GM19468 (cell line): Measurements from ENCODE around the gene ARHGAP26.

ENCODE experiments used
- ATAC-seq: cut with Tn5 transposase; IDR thresholded peaks from one replicate; pipeline ENCODE4 v1.9.1; 2021; ENCODE audit warnings: mild to moderate bottlenecking, moderate library complexity, moderate number of reproducible peaks; ENCODE audit not compliant: unreplicated experiment; ENCODE audit errors: extremely low read depth

The ARHGAP26 gene

DNA sequence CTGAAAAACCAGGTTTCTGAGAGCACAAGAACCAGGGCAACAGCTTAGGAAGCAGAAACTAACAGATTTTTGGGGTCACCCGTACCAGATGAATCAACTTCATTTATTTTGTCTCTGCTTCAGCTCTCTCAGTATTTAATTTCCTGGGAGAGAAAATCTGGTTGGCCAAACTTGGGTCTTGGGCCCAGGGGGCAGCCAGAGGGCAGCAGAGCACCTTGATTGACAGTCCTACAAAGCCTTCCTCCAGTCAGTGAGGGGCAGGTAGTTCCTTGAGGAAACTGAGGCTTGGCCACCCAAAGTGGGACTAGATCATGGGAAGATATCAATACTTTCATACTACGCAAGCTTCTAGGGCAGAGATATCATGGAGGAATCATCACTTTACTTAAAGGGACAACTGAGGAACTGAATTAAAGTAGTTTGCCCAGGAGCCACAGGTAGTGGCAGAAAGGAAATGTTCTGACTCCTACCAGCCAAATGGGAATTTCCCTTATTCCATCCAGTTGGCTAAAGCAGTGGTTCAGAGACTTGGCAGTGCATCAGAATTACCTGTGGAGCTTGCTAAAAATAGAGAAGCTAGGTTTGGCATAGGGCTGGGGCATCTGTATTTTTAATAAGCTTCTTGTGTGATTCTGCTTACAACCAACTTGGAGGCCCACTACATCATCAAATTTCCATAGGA lies 21.5 kb upstream of the ARHGAP26 start:
- ATAC-seq = no peak

- ATAC-seq = no peak
Observed at GRCh38 chr5:142749321-142749720, 20.9 kb upstream of the ARHGAP26 start.

DNA sequence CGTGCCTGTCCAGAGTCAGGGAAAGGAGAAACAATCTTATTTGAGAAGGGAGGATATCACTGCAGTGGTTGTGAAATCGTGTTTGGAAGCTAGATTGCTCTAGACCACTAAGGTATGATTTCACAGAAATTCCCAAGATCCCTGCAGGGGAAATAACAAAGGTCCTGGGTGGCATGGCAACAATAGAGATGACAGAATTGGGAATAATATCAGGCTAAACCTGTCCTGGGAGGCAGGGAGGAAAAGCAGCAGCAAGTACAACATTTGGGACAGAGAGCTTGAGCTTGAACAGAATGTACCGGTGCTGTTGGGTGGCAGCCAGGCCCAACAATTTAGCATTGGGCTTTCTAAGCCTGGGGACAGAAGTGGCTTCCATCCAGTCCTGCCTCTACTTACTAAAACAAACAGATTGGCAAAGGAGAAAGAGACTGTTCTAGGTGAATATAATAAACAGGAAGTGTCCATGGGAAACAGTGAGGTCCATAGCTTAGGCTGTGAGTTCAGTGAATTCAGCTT lies 17.0 kb upstream of the ARHGAP26 start:
- no peak for ATAC-seq

GRCh38 chr5:142754031-142754430 lies 16.1 kb upstream of the ARHGAP26 start:
- ATAC-seq = no peak

GRCh38 chr5:142756576-142756975 lies 13.6 kb upstream of the ARHGAP26 start:
- ATAC-seq = no peak

DNA sequence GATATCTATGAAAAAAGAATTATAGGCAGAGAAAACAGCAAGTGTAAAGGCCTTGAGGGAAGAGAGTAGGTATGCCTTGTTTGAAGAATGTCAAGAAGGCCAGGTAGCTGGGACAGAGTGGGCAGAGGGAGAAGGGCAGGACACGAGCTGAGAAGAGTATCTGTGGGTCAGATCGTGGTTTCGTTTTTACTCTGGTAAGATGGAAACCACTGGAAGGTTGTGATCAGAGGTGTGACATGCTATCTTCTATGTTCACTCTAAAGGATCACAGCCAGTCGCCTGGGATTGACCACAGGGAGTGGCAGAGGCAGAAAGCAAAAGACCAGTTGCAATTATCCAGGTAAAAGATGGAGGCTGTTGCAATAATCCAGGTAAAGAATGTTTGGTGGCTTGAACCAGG lies 12.6 kb upstream of the ARHGAP26 start:
- no peak for ATAC-seq

DNA sequence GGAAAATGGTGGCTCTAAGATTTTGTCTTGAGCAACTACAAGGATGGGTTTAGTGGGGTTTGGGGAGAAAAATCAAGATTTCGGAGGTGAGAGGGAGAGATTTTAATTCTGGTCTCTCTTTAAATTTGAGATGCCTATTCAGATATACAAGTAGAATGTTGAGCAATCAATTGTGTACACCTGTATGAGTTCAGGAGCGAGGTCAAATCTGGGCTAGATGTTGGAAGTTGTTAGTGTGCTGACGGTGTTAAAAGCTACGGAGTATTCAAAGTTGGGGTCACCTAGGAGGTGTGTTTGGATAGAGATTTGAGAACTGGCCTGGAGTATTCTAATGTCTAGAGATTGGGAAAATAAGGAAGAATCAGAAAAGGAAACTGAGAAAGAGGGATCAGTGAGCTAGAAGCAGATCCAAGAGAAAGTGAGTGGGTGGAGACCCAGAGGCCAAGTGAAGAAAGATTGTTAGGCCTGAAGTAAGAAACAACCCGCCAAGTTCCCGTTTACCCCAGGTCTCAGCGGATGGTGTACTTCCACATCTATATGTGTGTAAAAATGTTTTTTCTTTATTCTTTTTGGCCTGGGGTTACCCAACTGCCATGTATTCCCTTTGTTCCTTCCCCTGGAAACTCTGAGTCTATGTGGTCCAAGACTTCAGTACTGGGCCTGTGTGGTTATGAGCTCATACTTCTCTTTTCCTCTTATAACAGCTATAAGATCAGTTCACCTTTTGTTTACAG lies 11.9 kb upstream of the ARHGAP26 start:
- ATAC-seq = no peak

- no peak for ATAC-seq
Observed at GRCh38 chr5:142758796-142759145, 11.4 kb upstream of the ARHGAP26 start.

GRCh38 chr5:142763701-142764100 lies 6.5 kb upstream of the ARHGAP26 start:
- no peak for ATAC-seq

DNA sequence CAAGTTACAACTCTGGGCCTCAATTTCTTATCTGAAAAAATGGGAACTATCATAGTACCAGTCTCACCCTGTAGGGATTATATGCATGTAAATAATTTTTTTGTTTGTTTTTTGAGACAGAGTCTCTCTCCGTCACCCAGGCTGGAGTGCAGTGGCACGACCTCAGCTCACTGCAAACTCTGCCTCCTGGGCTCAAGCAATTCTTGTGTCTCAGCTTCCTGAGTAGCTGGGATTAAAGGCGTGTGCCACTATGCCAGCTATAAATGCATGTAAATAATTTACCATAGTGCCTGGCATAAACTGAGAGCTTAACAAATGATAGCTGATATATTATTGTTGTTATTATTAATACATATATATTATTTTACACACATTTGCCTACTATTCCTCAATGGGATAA lies 3.0 kb upstream of the ARHGAP26 start:
- ATAC-seq = no peak

- no peak for ATAC-seq
Observed at GRCh38 chr5:142767911-142768310, 2.3 kb upstream of the ARHGAP26 start.

DNA sequence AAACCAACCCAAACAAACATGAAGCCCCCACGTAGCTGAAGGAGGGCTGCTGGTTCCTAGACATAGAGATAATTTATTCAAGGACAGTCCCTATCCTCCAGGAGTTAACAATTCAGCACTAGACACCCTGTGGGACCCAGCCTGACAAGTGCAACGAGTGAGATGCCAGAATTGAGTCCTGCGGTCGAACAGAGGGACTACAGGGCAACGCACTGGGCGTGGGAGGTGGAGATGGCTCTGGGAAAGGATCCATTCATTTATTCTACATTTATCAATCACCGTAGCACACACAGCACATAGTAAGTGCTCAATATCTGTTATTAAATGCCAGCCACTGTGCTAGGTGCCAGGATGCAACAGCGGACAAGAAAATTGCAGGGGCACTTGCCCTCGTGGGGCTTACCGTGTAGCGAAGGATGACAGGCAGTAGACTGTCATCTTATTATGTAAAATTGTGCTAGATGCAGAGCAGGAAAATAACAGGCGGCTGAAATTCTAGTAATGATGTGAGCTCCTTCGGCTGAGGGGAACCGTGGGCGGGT lies 855 bp upstream of the ARHGAP26 start:
- no peak for ATAC-seq

DNA sequence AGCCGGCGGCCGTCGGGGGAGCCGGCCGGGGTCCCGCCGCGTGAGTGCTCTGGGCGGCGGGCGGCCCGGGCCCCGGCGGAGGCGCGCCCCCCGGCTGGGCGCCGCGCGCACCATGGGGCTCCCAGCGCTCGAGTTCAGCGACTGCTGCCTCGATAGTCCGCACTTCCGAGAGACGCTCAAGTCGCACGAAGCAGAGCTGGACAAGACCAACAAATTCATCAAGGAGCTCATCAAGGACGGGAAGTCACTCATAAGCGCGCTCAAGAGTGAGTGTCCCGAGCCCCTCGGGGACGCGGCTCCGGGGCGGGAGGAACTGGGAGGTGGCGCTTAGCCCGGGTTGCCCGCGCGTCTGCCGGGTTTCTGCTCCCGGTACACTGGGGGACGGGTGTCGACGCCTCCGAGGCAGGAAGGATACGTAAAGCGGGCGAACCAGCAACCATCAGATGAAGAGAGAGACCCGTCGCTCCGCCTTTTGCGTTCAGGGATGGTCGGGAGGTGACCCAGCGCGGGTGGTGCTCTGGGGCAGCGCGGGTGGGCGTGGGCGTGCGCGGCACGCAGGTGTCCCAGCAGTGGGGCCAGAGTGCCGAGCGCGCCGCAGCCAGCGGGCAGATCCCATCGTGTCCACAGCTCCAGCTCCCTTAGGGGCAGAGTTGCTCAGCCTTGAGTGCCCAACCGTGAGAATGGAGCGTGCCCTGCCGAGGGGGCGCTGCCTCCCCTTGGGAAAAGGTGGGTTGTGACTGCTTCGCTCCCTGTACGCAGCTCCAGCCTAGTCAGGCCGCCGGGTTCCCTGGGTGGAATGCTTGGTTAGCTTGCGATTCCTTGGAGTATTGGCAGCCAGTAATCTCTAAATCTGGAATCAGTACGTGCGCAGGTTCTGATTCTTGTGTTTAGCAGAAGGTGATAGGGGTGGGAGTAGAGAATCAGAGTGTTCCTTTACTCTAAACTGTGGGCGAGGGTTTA lies 753 bp downstream of the ARHGAP26 start:
- no peak for ATAC-seq

DNA sequence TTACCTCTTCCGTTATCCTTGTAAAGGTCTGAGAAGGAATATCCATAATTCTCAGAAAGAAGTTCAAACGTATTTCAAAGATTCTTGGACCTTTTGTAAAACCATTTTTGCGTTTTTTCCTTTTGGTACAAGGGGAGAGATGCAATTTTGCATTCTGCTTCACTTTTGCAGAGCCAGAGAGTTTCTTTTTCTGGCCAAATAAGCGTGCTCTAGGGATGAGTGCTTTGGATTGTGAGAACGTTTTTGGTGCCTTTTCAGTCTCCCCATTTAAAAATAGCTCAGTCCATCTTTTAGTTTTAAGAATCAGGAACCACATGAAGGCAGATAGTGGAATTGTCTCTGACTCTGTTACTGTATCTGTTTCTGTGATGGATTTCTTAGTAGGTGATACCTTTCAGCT lies 1.5 kb downstream of the ARHGAP26 start:
- ATAC-seq = no peak

DNA sequence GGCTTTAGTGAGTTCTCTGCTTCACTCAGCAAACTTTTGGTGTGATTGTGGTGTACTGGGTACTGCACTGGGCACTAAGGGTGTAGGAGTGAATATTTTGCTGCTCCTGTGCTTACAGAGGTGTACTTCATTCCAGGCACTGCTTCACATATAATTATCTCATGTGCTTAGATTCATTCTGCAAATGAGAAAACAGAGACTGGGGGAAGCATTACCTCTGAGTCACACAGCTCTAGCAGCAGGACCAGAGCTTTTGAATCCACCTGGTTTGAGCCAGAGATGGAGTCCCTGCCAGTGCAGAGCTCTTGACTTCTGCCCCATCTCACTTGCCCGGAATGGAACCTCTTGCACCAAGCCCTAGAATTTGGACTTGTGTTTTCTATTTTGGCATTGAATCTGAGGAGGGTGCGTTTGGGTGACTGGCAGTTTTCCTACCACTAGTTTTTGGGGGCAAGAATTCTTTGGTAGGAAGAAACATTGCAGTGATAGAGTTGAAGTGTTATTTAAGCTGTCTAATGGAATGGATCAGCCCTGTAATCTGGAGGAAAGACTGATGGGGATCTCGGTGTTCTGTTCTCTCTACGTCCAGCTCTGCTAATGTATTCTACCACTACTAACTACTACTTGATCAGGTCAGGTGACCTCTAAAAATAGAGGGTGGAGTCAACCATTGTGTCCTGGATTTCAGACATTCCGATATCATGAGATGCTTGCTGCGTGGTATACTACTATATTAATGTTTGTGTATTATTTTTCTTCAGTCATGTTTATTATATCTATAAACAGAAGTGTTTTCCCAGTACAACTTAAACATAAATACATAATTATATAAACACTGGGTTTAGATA lies 2.5 kb downstream of the ARHGAP26 start:
- no peak for ATAC-seq

DNA sequence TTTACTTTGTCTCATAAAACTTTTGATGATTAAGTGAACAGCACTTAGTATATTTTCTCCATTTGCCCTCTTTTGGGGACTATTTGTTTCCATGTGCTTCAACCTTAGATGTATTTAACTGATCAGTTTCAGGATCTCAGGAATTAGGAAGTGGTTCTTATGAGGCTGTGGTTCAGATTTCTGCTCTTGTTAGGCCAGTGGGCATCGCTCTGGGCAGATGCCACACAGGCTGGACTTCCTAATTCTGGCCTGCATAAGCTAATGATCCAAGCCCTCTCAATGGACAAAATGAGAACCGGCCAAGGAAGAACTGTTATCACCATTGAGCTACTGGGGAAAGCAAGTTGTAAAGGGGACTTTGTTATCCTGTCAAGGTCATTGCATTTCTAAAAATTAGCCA lies 6.9 kb downstream of the ARHGAP26 start:
- no peak for ATAC-seq

DNA sequence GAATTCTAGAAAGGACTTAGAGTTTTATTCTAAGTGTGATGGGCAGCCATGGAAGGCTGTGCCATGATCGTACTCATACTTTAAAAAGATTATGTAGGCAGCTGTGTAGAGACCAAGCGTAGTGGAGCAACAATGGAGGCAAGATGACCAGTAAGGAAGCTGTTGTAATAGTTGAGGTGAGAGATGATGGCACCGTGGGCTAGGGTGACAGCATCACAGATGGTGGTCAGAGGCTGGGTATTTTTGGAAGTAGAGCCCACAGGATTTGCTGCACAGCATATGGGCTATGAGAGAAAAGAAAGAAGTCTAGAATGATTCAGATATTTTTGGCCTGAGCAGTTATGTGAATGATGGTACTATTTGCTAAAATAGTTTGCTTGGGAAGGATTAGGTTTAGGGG lies 7.7 kb downstream of the ARHGAP26 start:
- ATAC-seq = no peak

GRCh38 chr5:142779163-142779840 lies 9.1 kb downstream of the ARHGAP26 start:
- no peak for ATAC-seq

GRCh38 chr5:142780871-142781270 lies 10.7 kb downstream of the ARHGAP26 start:
- ATAC-seq = no peak
